GM23338 (cell line): Measurements from ENCODE around the gene SCN7A. TPM values are rescaled to one million over a fixed set of nuclear protein-coding genes. Genes with fewer than 3 reads are reported as not detected.
A peak's percentile ranks its signal among the peaks of the same experiment; 100 is the strongest.

Experiments used
- ATAC-seq: fragments of 200-7000 bp; cut with Tn5 transposase; 3 replicates; pipeline ENCODE4 v1.9.1; 2020
- DNase-seq: peaks from one replicate; pipeline ENCODE4 v3.0.0-alpha.2; 2015; ENCODE audit warnings: low spot score
- H2AFZ ChIP-seq: fragments of 200-600 bp; sonication (generic); 2 replicates; pipeline ENCODE4 v1.8.0; 2016; ENCODE audit warnings: antibody characterized with exemption, mild to moderate bottlenecking, moderate library complexity
- H3F3A ChIP-seq: fragments of 200-600 bp; sonication (generic); replicated peaks from 2 replicates; pipeline ENCODE4 v1.8.0; 2017; ENCODE audit warnings: antibody characterized with exemption, mixed run types, low read depth
- H3K27ac ChIP-seq: fragments of 200-600 bp; sonication (generic); 2 replicates; pipeline ENCODE4 v1.6.1; 2016; ENCODE audit warnings: low read depth
- H3K27me3 ChIP-seq: fragments of 200-600 bp; sonication (generic); 2 replicates; pipeline ENCODE4 v1.8.0; 2016; ENCODE audit warnings: mild to moderate bottlenecking, mixed run types, moderate library complexity; ENCODE audit not compliant: insufficient read depth
- H3K36me3 ChIP-seq: fragments of 200-600 bp; sonication (generic); 2 replicates; pipeline ENCODE4 v1.8.0; 2016; ENCODE audit warnings: mild to moderate bottlenecking; ENCODE audit not compliant: insufficient read depth
- H3K4me1 ChIP-seq: fragments of 200-600 bp; sonication (generic); 2 replicates; pipeline ENCODE4 v1.8.0; 2016; ENCODE audit warnings: mild to moderate bottlenecking, moderate library complexity; ENCODE audit not compliant: insufficient read depth
- H3K4me2 ChIP-seq: fragments of 200-600 bp; sonication (generic); 2 replicates; pipeline ENCODE4 v1.7.1; 2017; ENCODE audit warnings: mixed run types
- H3K4me3 ChIP-seq: fragments of 200-600 bp; sonication (generic); 2 replicates; pipeline ENCODE4 v1.6.1; 2016; ENCODE audit warnings: mixed run types
- H3K79me2 ChIP-seq: fragments of 200-600 bp; sonication (generic); replicated peaks from 2 replicates; pipeline ENCODE4 v1.8.0; 2017; ENCODE audit warnings: mild to moderate bottlenecking; ENCODE audit not compliant: insufficient read depth
- H3K9me2 ChIP-seq: fragments of 200-600 bp; sonication (generic); 2 replicates; pipeline ENCODE4 v1.8.0; 2017; ENCODE audit not compliant: insufficient read depth
- H4K20me1 ChIP-seq: fragments of 200-600 bp; sonication (generic); replicated peaks from 2 replicates; pipeline ENCODE4 v1.8.0; 2017; ENCODE audit warnings: mild to moderate bottlenecking; ENCODE audit not compliant: insufficient read depth
- H3K27ac Mint-ChIP-seq: 2 replicates; pipeline ENCODE4 v1.8.0; 2020; ENCODE audit warnings: inconsistent platforms, mild to moderate bottlenecking, moderate library complexity, mixed read lengths
- H3K27me3 Mint-ChIP-seq: 3 replicates; pipeline ENCODE4 v1.8.0; 2022; ENCODE audit warnings: low read depth, mild to moderate bottlenecking, moderate library complexity, mixed read lengths, inconsistent platforms; ENCODE audit not compliant: insufficient read depth, poor library complexity
- H3K36me3 Mint-ChIP-seq: 3 replicates; pipeline ENCODE4 v1.8.0; 2021; ENCODE audit warnings: low read depth, mild to moderate bottlenecking, inconsistent platforms, moderate library complexity, mixed read lengths
- H3K4me1 Mint-ChIP-seq: 3 replicates; pipeline ENCODE4 v1.8.0; 2020; ENCODE audit warnings: mild to moderate bottlenecking, inconsistent platforms, mixed read lengths
- H3K4me3 Mint-ChIP-seq: 3 replicates; pipeline ENCODE4 v1.8.0; 2021; ENCODE audit warnings: moderate library complexity, mild to moderate bottlenecking, inconsistent platforms, mixed read lengths
- H3K9me3 Mint-ChIP-seq: 3 replicates; pipeline ENCODE4 v1.8.0; 2020; ENCODE audit warnings: moderate library complexity, mild to moderate bottlenecking, inconsistent platforms, mixed read lengths
- CREB1 ChIP-seq: fragments of 250-450 bp; sonication (Bioruptor Pico); IDR thresholded peaks from 2 replicates; pipeline ENCODE4 v1.5.0; 2020; ENCODE audit warnings: low read depth, mild to moderate bottlenecking, moderate library complexity
- EZH2 ChIP-seq: fragments of 200-600 bp; sonication (generic); IDR thresholded peaks from one replicate; pipeline ENCODE4 v1.8.0; 2017; ENCODE audit warnings: antibody characterized with exemption, mild to moderate bottlenecking, low read depth; ENCODE audit not compliant: unreplicated experiment
- EZH2phosphoT487 ChIP-seq: fragments of 200-600 bp; sonication (generic); IDR thresholded peaks from one replicate; pipeline ENCODE4 v1.8.1; 2018; ENCODE audit warnings: antibody characterized with exemption; ENCODE audit not compliant: unreplicated experiment
- JUNB ChIP-seq: IDR thresholded peaks from one replicate; pipeline ENCODE4 v1.6.1; 2016; ENCODE audit warnings: antibody characterized with exemption; ENCODE audit not compliant: unreplicated experiment
- NANOG ChIP-seq: IDR thresholded peaks from 2 replicates; pipeline ENCODE4 v1.6.1; 2016; ENCODE audit warnings: antibody characterized with exemption, borderline replicate concordance
- POLR2AphosphoS5 ChIP-seq: IDR thresholded peaks from 2 replicates; pipeline ENCODE4 v1.6.1; 2016; ENCODE audit warnings: antibody characterized with exemption, low read depth
- REST ChIP-seq: IDR thresholded peaks from one replicate; pipeline ENCODE4 v1.6.1; 2018; ENCODE audit warnings: antibody characterized with exemption; ENCODE audit not compliant: unreplicated experiment
- STAT1 ChIP-seq: IDR thresholded peaks from one replicate; pipeline ENCODE4 v1.6.1; 2016; ENCODE audit warnings: antibody characterized with exemption; ENCODE audit not compliant: unreplicated experiment
- ZNF114 ChIP-seq: fragments of 250-450 bp; sonication (Bioruptor Pico); IDR thresholded peaks from 2 replicates; pipeline ENCODE4 v1.5.0; 2020; ENCODE audit warnings: mild to moderate bottlenecking, moderate library complexity
- ZNF331 ChIP-seq: fragments of 250-450 bp; sonication (Bioruptor Pico); IDR thresholded peaks from 2 replicates; pipeline ENCODE4 v1.5.0; 2020; ENCODE audit warnings: low read depth, mild to moderate bottlenecking, moderate library complexity
- ZNF462 ChIP-seq: fragments of 250-450 bp; sonication (Bioruptor Pico); IDR thresholded peaks from 2 replicates; pipeline ENCODE4 v1.5.0; 2020; ENCODE audit warnings: mild to moderate bottlenecking, moderate library complexity
- polyA plus RNA-seq: library from polyadenylated mRNA; unstranded; fragments of >200 nt; fragmentation: Nextera tagmentation; extraction: Ambion mirVana; gene quantifications from 2 replicates; pipeline ENCODE4 v1.2.1, GENCODE V29; 2016
- total RNA-seq: library from RNA; depleted of rRNA; stranded (reverse); fragments of >200 nt; shearing (Covaris generic); gene quantifications from 2 replicates; pipeline ENCODE4 v1.2.3, GENCODE V29; 2014

SCN7A gene
- total and polyA plus RNA-seq, 2 experiments from 2014 or later, result 0.10 to 0.42 TPM

GRCh38 chr2:166413255-166413654 lies 80.8 kb downstream of the SCN7A start:
- H3K27ac Mint-ChIP-seq, result no peak overlapping the region
- ATAC-seq, result no peak

GRCh38 chr2:166411473-166412230 lies 82.4 kb downstream of the SCN7A start:
- Histone ChIP-seq H3K79me2 (no peaks in the 10 kb centered on the region), H3K27me3 (no peaks in the 10 kb centered on the region), H3K4me3 (no peak overlapping the region), H3K4me1 (peaks cover 5% of the 10 kb centered on the region; the same call in 1 of the 2 replicates), H3K27ac (no peak overlapping the region), H2AFZ (peak overlapping the region; percentile 70; the same call in 1 of the 2 replicates), H3F3A (no peaks in the 10 kb centered on the region), H4K20me1 (no peaks in the 10 kb centered on the region), H3K9me2 (no peaks in the 10 kb centered on the region), H3K36me3 (no peaks in the 10 kb centered on the region), H3K4me2 (no peak overlapping the region)
- Mint-ChIP-seq H3K27me3 (no peaks in the 10 kb centered on the region), H3K4me1 (no peaks in the 10 kb centered on the region), H3K36me3 (no peaks in the 10 kb centered on the region), H3K9me3 (no peaks in the 10 kb centered on the region), H3K4me3 (no peak overlapping the region), H3K27ac (peak overlapping the region; percentile 57)
- ATAC-seq (no peak; the same call in 2 of the 3 replicates), DNase-seq (no peak)
- TF ChIP-seq ZNF331 (CRISPR knock-in tag) (no peak), CREB1 (CRISPR knock-in tag) (no peak), EZH2phosphoT487 (no peak), EZH2 (no peak), ZNF114 (CRISPR knock-in tag) (no peak), POLR2AphosphoS5 (no peak), JUNB (no peak), ZNF462 (CRISPR knock-in tag) (no peak), REST (no peak), STAT1 (no peak), NANOG (no peak)

More at GRCh38 chr2:166413255-166413654, 80.8 kb downstream of the SCN7A start:
- no peaks in the 10 kb centered on the region for H3K9me3 Mint-ChIP-seq
- DNase-seq, result no peak
- H3K27ac ChIP-seq, result no peak overlapping the region
- H2AFZ ChIP-seq, result no peak overlapping the region; the same call in 1 of the 2 replicates
- no peak overlapping the region for H3K4me3 Mint-ChIP-seq
- H3K27me3 ChIP-seq, result no peaks in the 10 kb centered on the region
- TF ChIP-seq ZNF114 (CRISPR knock-in tag) (no peak), STAT1 (no peak), CREB1 (CRISPR knock-in tag) (no peak), ZNF331 (CRISPR knock-in tag) (no peak), EZH2 (no peak)
- no peaks in the 10 kb centered on the region for H4K20me1 ChIP-seq
- H3K79me2 ChIP-seq, result no peaks in the 10 kb centered on the region
- no peak overlapping the region for H3K4me2 ChIP-seq
- no peaks in the 10 kb centered on the region for H3K27me3 Mint-ChIP-seq
- no peaks in the 10 kb centered on the region for H3K9me2 ChIP-seq
- H3K4me1 ChIP-seq, result peaks cover 5% of the 10 kb centered on the region; the same call in 1 of the 2 replicates
- H3K4me1 Mint-ChIP-seq, result no peaks in the 10 kb centered on the region
- H3F3A ChIP-seq, result no peaks in the 10 kb centered on the region
- no peaks in the 10 kb centered on the region for H3K36me3 Mint-ChIP-seq
- no peak overlapping the region for H3K4me3 ChIP-seq
- no peaks in the 10 kb centered on the region for H3K36me3 ChIP-seq
